GM12892 (cell line): Measurements from ENCODE around the gene RNF212B.

Experiments
- POLR2A ChIP-seq: IDR thresholded peaks from 2 replicates; pipeline ENCODE4 v1.6.1; 2011; ENCODE audit warnings: low read depth, low read length, control low read depth
- POLR2AphosphoS5 ChIP-seq: IDR thresholded peaks from 2 replicates; pipeline ENCODE4 v1.6.1; 2011; ENCODE audit warnings: low read depth, low read length, control low read depth

GRCh38 chr14:23319746-23320583 is 82.2 kb downstream of the RNF212B start:
- TF ChIP-seq POLR2AphosphoS5 (no peak), POLR2A (no peak)
